Measurements from ENCODE around the gene ID1.
"Not testable (repeated sequence)": the region's sequence is repeated elsewhere in the genome, so short reads cannot be mapped to it uniquely, and the experiment has no call there.

ID1 gene

DNA sequence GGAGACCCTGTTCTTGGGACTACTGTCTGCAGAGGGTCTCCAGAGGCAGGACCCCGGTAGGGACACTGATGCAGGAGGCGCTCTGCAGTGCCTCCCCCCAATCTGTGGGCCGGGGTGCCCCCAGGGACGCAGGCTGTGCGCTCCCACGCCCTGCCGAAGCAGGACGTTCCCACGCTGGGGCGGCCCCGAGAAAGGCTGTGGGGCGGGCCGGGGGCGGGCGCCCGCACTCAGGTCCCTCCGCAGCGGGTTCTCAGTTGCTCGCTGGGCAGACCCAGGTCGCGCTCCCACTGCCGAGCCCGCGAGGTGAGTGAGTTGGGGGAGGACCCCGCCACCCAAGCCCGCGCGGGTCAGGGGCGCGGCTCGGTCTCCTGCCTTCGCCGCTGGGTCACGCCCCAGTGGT lies 32.6 kb downstream of the ID1 start, which contains the start of gene COX4I2:
COX4I2 (plus strand) TSS at position 253 of the 400 bp plus-strand sequence. CDS start 1,106 bp downstream, outside the sequence.
- no peak for DNase-seq (ENCODE audit: low read depth in 2 of 2)

DNA sequence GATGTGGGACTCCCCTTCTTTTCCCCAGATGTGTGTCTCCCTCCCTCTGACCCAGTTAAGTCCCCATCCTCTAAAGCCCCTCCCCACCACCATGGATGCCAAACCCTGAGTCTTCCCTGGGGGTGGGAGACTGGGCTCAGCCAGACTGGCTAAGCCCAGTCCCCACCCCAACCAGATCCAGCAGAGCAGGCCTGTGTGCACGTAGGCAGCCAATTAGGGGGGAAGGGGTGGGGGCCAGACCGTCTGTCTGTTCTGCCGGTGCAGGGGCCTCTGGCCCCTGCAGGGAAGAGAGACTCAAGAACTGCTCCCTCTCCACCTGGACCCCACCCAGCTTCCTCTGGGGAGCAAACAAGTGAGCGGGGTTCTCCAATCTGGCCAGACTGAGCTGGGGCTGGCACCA lies 33.2 kb downstream of the ID1 start:
- DNase-seq (ENCODE audit: low read depth in 2 of 2), result no peak

DNA sequence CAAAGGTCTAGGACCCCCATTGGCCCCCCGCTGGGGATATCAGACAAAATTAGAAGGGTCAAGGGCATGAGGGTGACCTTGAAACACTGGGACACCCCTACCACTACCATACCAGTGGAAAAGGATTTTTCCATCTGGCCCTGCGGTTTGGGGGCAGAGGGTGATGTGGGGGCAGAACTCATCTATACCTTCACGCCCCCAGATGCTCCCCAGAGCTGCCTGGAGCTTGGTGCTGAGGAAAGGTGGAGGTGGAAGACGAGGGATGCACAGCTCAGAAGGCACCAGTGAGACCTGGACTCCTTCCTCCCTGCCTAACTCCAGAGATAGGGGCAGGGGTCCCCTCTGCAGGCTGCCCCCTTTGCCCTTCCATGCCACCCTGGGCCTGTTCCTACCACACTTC lies 33.7 kb downstream of the ID1 start:
- no peak for DNase-seq (ENCODE audit: low read depth in 2 of 2)

DNA sequence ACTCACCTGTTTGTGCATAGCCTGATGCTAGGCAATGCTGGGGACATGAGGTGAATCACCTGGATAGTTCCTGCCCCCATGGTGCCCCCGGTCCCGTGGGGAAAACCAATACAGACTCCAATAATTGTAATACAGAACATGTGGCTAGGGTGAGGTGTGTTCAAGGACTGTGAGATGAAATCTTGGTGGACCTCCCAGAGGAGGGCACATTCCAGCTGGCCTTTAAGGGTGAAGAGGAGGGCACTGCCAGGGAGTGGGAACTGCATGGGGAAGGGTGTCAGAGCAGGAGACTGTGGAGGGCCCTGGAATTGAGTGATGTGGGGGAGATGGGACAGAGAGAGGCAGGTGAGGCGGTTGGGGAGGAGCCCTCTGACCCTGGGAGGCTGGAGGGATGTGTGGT lies 35.2 kb downstream of the ID1 start:
- no peak for DNase-seq (ENCODE audit: low read depth in 2 of 2)

DNA sequence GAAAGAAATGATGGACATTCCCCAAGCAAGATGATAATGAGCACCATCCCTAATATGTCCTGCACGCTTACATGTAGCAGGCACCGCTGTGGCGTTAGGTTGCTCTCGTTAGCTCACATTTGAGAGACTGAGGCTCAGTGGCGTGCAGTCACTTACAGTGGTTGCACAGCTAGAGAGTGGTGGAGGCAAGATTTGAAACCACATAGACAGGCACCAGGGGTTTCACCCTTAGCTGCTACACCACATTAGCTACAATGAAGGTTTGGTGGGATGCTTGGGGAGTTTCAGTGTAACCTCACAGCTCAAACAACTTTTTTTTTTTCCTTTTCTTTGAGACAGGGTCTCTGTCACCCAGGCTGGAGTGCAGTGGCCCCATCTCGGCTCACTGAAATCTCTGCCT lies 36.3 kb downstream of the ID1 start:
- DNase-seq (ENCODE audit: low read depth in 2 of 2), result no peak

DNA sequence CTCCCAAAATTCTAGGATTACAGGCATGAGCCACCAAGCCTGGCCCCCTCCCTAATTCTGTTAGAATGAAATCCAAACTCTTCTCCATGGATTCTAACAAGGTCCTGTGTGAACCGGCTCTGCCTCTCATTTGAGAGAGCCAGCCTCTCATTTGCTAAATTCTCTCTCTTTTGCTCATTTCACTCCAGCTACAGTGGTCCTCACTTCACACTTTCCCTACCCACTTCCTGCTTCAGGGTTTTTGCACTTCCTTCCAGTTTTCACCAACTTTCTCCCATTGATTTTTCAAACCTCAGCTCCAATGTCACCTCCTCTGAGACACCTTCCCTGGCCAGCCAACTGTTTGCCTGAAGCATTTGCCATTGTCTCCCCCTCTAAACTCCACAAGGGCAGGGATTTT lies 37.7 kb downstream of the ID1 start:
- DNase-seq (ENCODE audit: low read depth in 2 of 2), result no peak

DNA sequence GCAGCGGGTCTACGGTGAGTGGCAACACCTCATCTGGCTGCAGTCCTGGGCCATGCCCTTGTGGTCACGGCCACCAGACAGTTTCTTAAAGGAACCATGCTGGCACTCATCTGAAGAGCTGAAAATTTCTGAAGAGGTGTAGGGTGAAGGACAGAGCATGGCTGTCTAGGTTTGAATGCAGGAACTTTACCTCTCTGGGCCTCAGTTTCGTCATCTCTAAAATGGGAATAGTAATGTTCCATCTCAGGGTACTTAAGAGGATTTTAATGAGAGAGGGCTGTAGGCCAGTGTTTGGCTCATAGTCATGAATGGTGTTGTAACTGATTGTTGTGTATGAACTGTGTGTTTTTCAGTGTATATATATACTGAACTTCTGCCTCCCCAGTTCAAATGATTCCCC lies 38.4 kb downstream of the ID1 start:
- no peak for DNase-seq (ENCODE audit: low read depth in 2 of 2)

DNA sequence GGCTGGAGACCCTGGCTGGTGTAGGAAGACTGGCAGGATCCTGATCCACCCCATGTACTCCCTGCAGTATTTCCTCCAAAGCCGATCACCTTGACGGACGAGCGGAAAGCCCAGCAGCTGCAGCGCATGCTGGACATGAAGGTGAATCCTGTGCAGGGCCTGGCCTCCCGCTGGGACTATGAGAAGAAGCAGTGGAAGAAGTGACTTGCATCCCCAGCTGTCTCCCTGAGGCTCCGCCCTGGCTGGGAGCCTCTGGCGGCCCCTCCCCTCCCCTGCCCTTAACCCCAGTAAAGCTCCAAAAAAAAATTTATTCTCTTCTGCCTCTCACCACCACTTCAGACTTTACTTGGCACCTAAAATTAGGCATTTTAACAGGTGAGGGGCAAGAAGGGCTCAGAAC lies 39.6 kb downstream of the ID1 start:
- DNase-seq (ENCODE audit: low read depth in 2 of 2), result no peak

DNA sequence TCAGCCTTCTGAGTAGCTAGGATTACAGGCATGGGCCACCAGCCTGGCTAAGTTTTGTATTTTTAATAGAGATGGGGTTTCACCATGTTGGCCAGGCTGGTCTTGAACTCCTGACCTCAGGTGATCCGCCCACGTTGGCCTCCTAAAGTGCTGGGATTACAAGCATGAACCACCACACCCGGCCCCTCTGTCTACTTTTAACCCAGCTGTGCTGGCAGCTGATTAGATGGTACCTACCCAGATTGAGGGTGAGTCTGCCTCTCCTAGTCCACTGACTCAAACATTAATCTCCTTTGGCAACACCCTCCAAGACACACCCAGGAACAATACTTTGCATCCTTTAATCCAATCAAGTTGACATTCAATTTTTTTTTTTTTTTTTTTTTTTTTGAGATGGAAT lies 43.0 kb downstream of the ID1 start:
- not testable (repeated sequence) for DNase-seq (ENCODE audit: low read depth in 2 of 2)

DNA sequence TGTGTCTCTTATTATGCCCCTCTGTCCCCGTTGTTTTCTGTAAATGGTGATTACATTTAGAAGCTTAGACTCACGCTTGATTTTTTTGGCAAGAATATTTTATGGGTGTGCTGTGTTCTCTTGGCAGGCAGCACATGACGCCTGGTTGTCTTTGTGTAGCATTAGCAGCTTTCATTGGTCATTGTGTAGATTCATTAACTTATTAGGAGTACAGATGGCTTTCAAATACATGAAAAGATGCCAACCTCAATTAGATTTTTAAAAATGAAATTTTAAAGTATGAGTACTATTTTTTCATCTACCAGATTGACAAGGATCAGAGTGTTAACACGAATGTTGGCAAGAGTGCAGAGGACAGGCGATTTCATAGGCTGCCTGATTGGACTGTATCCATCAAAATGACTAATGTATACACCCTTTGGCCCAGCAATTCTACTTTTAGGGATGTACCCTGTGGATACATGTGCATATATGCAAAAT lies 47.9 kb downstream of the ID1 start:
- DNase-seq (ENCODE audit: low read depth in 2 of 2), result no peak

DNA sequence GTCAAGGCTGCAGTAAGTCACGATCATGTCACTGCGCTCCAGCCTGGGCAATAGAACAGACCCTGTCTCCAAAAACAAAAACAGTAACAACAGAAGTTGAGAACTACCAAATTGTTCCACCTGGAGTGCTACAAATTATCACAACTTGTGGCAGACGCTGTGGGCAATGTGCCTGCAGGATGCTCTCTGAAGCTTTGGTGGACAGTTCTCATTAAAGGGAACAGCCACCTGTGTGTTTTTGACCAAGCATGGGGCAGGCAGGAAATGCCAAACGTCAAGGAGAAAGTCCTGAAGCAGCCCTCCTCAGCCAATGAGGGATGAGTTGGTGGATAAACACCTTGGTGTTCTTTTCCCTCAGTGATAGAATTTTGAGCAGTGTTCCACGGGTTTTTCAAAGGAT lies 48.5 kb downstream of the ID1 start:
- no peak for DNase-seq (ENCODE audit: low read depth in 2 of 2)

DNA sequence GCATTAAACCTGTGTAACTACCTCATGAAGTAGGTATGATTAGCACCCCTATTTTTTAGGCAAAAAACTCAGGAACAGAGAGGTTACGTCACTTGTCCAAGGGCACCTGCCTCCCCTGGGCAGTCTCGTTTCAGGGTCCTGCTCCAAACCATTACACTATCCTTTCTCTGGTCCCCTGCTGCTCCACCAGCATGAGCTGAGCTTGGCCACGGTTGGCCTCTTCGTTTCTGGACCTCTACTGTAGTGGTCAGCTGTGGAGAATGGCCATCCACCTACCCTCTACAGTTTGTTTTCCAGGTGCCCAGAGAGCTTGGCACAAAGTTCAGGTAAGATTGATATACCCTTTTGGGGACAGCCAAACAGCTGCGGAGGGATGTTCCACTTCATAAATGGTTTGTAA lies 49.4 kb downstream of the ID1 start:
- no peak for DNase-seq (ENCODE audit: low read depth in 2 of 2)

Measured in stimulated activated CD8-positive, alpha-beta memory T cell treated with anti-CD3 and anti-CD28 coated beads, Interleukin-2, amount 100 ng/mL, for 48 hours (primary cell).